Stimulated activated CD4-positive, alpha-beta T cell treated with anti-CD3 and anti-CD28 coated beads, Interleukin-12 subunit alpha, Interleukin-12 subunit beta, amount 100 ng/mL, for 48 hours (primary cell): Measurements from ENCODE around the gene RNU1-2.
"Not testable (repeated sequence)": the region's sequence is repeated elsewhere in the genome, so short reads cannot be mapped to it uniquely, and the experiment has no call there.

Experiments
- DNase-seq, 3 donors: peaks; one replicate each; pipeline ENCODE4 v3.0.0-alpha.2; 2020; ENCODE audit warnings: low read depth in 2 of 3, low spot score in 1 of 3

Gene RNU1-2

GRCh38 chr1:16888860-16889816, 6.6 kb upstream of the RNU1-2 start:
- DNase-seq: peak; percentile 62 to 77 (median 67)

GRCh38 chr1:16890539-16891021, 5.2 kb upstream of the RNU1-2 start:
- not testable (repeated sequence) for DNase-seq

GRCh38 chr1:16891057-16891456, 4.7 kb upstream of the RNU1-2 start:
- DNase-seq: not testable (repeated sequence)

GRCh38 chr1:16892978-16893525, 2.7 kb upstream of the RNU1-2 start:
- not testable (repeated sequence) for DNase-seq

- DNase-seq: not testable (repeated sequence)
Observed at GRCh38 chr1:16893796-16894195, 2.0 kb upstream of the RNU1-2 start.

- DNase-seq: not testable (repeated sequence)
Observed at GRCh38 chr1:16894338-16894737, 1.4 kb upstream of the RNU1-2 start.

GRCh38 chr1:16895233-16895597, 565 bp upstream of the RNU1-2 start:
- DNase-seq: not testable (repeated sequence)

GRCh38 chr1:16896316-16897055, 706 bp downstream of the RNU1-2 start:
- peak in 2 of 3 donors; percentile 66 to 85 for DNase-seq

- not testable (repeated sequence) for DNase-seq
Observed at GRCh38 chr1:16897653-16898052, 1.9 kb downstream of the RNU1-2 start.

- not testable (repeated sequence) for DNase-seq
Observed at GRCh38 chr1:16898298-16898697, 2.5 kb downstream of the RNU1-2 start.

GRCh38 chr1:16899020-16899419, 3.2 kb downstream of the RNU1-2 start:
- DNase-seq: not testable (repeated sequence)

- no peak for DNase-seq
Observed at GRCh38 chr1:16900751-16901150, 5.0 kb downstream of the RNU1-2 start.

- DNase-seq: not testable (repeated sequence)
Observed at GRCh38 chr1:16901371-16901770, 5.6 kb downstream of the RNU1-2 start.

- DNase-seq: no peak
Observed at GRCh38 chr1:16903054-16903453, 7.3 kb downstream of the RNU1-2 start.

GRCh38 chr1:16903458-16903796, 7.6 kb downstream of the RNU1-2 start:
- DNase-seq: no peak

GRCh38 chr1:16904560-16905109, 8.9 kb downstream of the RNU1-2 start:
- DNase-seq: peak; percentile 98 to 100 (median 99)

- DNase-seq: peak in 1 of 3 donors; percentile 48
Observed at GRCh38 chr1:16905110-16905867, 9.5 kb downstream of the RNU1-2 start.

- DNase-seq: peak in 1 of 3 donors; percentile 24
Observed at GRCh38 chr1:16905868-16906702, 10.3 kb downstream of the RNU1-2 start.

- no peak for DNase-seq
Observed at GRCh38 chr1:16906873-16907272, 11.1 kb downstream of the RNU1-2 start.
